H9 (cell line): ENCODE data around the gene CHGA. TPM values are rescaled to one million over a fixed set of nuclear protein-coding genes. Genes with fewer than 3 reads are reported as not detected.

Source experiments
- DNase-seq: peaks from one replicate; pipeline ENCODE4 v3.0.0-alpha.2; 2017
- H2AFZ ChIP-seq: one replicate; pipeline ENCODE4 v1.6.1; 2013; ENCODE audit warnings: mild to moderate bottlenecking, low read length, control low read depth, moderate library complexity
- H2AK5ac ChIP-seq: 2 replicates; pipeline ENCODE4 v1.6.1; 2013; ENCODE audit warnings: low read length, control low read depth, mixed read lengths; ENCODE audit not compliant: insufficient read length
- H2BK120ac ChIP-seq: one replicate; pipeline ENCODE4 v1.6.1; 2013; ENCODE audit warnings: low read depth, mild to moderate bottlenecking, low read length, control low read depth, inconsistent platforms; ENCODE audit not compliant: poor library complexity, severe bottlenecking
- H2BK12ac ChIP-seq: 2 replicates; pipeline ENCODE4 v1.6.1; 2013; ENCODE audit warnings: low read length, control low read depth, mixed read lengths, low read depth; ENCODE audit not compliant: insufficient read length
- H2BK15ac ChIP-seq: 2 replicates; pipeline ENCODE4 v1.6.1; 2013; ENCODE audit warnings: low read depth, low read length, control low read depth
- H2BK20ac ChIP-seq: one replicate; pipeline ENCODE4 v1.6.1; 2013; ENCODE audit warnings: low read depth, mild to moderate bottlenecking, low read length, control low read depth, inconsistent platforms; ENCODE audit not compliant: poor library complexity, severe bottlenecking
- H2BK5ac ChIP-seq: 2 replicates; pipeline ENCODE4 v1.6.1; 2013; ENCODE audit warnings: low read length, control low read depth, mixed read lengths; ENCODE audit not compliant: insufficient read length
- H3K14ac ChIP-seq: 2 replicates; pipeline ENCODE4 v1.6.1; 2013; ENCODE audit warnings: low read length, control low read depth; ENCODE audit not compliant: insufficient read depth
- H3K18ac ChIP-seq: 2 replicates; pipeline ENCODE4 v1.6.1; 2013; ENCODE audit warnings: low read depth, mild to moderate bottlenecking, mixed read lengths, low read length, control low read depth; ENCODE audit not compliant: insufficient read length
- H3K23ac ChIP-seq: 2 replicates; pipeline ENCODE4 v1.6.1; 2013; ENCODE audit warnings: low read length, control low read depth, mixed read lengths, low read depth; ENCODE audit not compliant: insufficient read length
- H3K23me2 ChIP-seq: 2 replicates; pipeline ENCODE4 v1.6.1; 2013; ENCODE audit warnings: low read depth, mild to moderate bottlenecking, mixed read lengths, low read length, control low read depth; ENCODE audit not compliant: insufficient read length, poor library complexity, severe bottlenecking
- H3K27ac ChIP-seq: 2 replicates; pipeline ENCODE4 v1.5.1; 2013; ENCODE audit warnings: low read length, control low read depth, mixed read lengths, low read depth; ENCODE audit not compliant: insufficient read length
- H3K27me3 ChIP-seq: 2 replicates; pipeline ENCODE4 v1.6.1; 2013; ENCODE audit warnings: low read length, control low read depth, inconsistent platforms; ENCODE audit not compliant: insufficient read depth
- H3K4ac ChIP-seq: 2 replicates; pipeline ENCODE4 v1.6.1; 2013; ENCODE audit warnings: low read depth, mild to moderate bottlenecking, control low read depth, inconsistent platforms, low read length, moderate library complexity
- H3K4me1 ChIP-seq: 2 replicates; pipeline ENCODE4 v1.6.1; 2013; ENCODE audit warnings: low read length, control low read depth, inconsistent platforms; ENCODE audit not compliant: insufficient read depth
- H3K4me2 ChIP-seq: 2 replicates; pipeline ENCODE4 v1.6.1; 2013; ENCODE audit warnings: low read length, control low read depth, mixed read lengths; ENCODE audit not compliant: insufficient read length, insufficient read depth
- H3K56ac ChIP-seq: 2 replicates; pipeline ENCODE4 v1.6.1; 2013; ENCODE audit warnings: low read depth, mild to moderate bottlenecking, mixed read lengths, low read length, control low read depth; ENCODE audit not compliant: insufficient read length
- H3K79me1 ChIP-seq: 2 replicates; pipeline ENCODE4 v1.6.1; 2013; ENCODE audit warnings: low read depth, mild to moderate bottlenecking, moderate library complexity, low read length, control low read depth, inconsistent platforms; ENCODE audit not compliant: insufficient read depth, poor library complexity, severe bottlenecking
- H3K79me2 ChIP-seq: 2 replicates; pipeline ENCODE4 v1.6.1; 2013; ENCODE audit warnings: low read length, control low read depth, inconsistent platforms; ENCODE audit not compliant: insufficient read depth
- H3K9ac ChIP-seq: 2 replicates; pipeline ENCODE4 v1.6.1; 2013; ENCODE audit warnings: low read length, control low read depth, mixed read lengths; ENCODE audit not compliant: insufficient read length; ENCODE audit errors: extremely low read depth
- H3K9me3 ChIP-seq: one replicate; pipeline ENCODE4 v1.6.1; 2013; ENCODE audit warnings: low read depth, low read length, inconsistent platforms; ENCODE audit not compliant: control insufficient read depth
- H3T11ph ChIP-seq: one replicate; pipeline ENCODE4 v1.6.1; 2013; ENCODE audit warnings: mild to moderate bottlenecking, low read length, control low read depth, inconsistent platforms
- H4K20me1 ChIP-seq: one replicate; pipeline ENCODE4 v1.6.1; 2013; ENCODE audit not compliant: control insufficient read depth, insufficient read length, insufficient read depth
- H4K5ac ChIP-seq: 2 replicates; pipeline ENCODE4 v1.6.1; 2013; ENCODE audit warnings: low read depth, mild to moderate bottlenecking, mixed read lengths, low read length, control low read depth; ENCODE audit not compliant: insufficient read length
- H4K8ac ChIP-seq: replicated peaks from 2 replicates; pipeline ENCODE4 v1.6.1; 2013; ENCODE audit warnings: low read length, control low read depth, mixed read lengths, low read depth; ENCODE audit not compliant: insufficient read length
- H4K91ac ChIP-seq: 2 replicates; pipeline ENCODE4 v1.6.1; 2013; ENCODE audit warnings: low read depth, mild to moderate bottlenecking, moderate library complexity, mixed read lengths, low read length, control low read depth; ENCODE audit not compliant: insufficient read length
- H3K27ac Mint-ChIP-seq, 3 experiments: 2 replicates in 2 of 3; 3 replicates in 1 of 3; pipeline ENCODE4 v1.8.0; 2020 to 2021; ENCODE audit warnings: mixed read lengths in 3 of 3, mild to moderate bottlenecking in 1 of 3, moderate library complexity in 1 of 3
- H3K27me3 Mint-ChIP-seq: 2 replicates; pipeline ENCODE4 v1.8.0; 2021; ENCODE audit warnings: low read depth, mild to moderate bottlenecking, moderate library complexity, mixed read lengths
- H3K36me3 Mint-ChIP-seq, 3 experiments: 2 replicates in 2 of 3; 3 replicates in 1 of 3; pipeline ENCODE4 v1.8.0; 2020 to 2021; ENCODE audit warnings: low read depth in 3 of 3, mixed read lengths in 3 of 3; ENCODE audit not compliant: insufficient read depth in 1 of 3
- H3K4me1 Mint-ChIP-seq, 2 experiments: 2 replicates each; pipeline ENCODE4 v1.8.0; 2020; ENCODE audit warnings: mixed read lengths in 2 of 2
- H3K4me3 Mint-ChIP-seq, 2 experiments: 2 replicates in 1 of 2; 3 replicates in 1 of 2; pipeline ENCODE4 v1.8.0; 2020 to 2021; ENCODE audit warnings: mild to moderate bottlenecking in 2 of 2, mixed read lengths in 2 of 2, moderate library complexity in 1 of 2
- H3K9me3 Mint-ChIP-seq, 2 experiments: 2 replicates in 1 of 2; 3 replicates in 1 of 2; pipeline ENCODE4 v1.8.0; 2020; ENCODE audit warnings: mild to moderate bottlenecking in 2 of 2, mixed read lengths in 2 of 2, moderate library complexity in 1 of 2
- CTCF ChIP-seq: fragments of 200-600 bp; sonication (generic); conservative IDR thresholded peaks from 3 replicates; pipeline ENCODE4 v1.8.0; 2021; ENCODE audit warnings: antibody characterized with exemption, mild to moderate bottlenecking
- WGBS: extraction: QIAGEN DNeasy Blood & Tissue Kit; methylation state at CpG from one replicate; pipeline ENCODE4 v1.1.7; 2013; ENCODE audit warnings: missing lambda C conversion rate, low lambda C conversion rate, mixed read lengths; ENCODE audit not compliant: insufficient read length; ENCODE audit errors: extremely low coverage; 5-methylcytosine and 5-hydroxymethylcytosine counted together
- total RNA-seq: library from RNA; stranded (reverse); gene quantifications from 2 replicates; pipeline ENCODE4 v1.2.1, GENCODE V29; 2021

The CHGA gene
- total RNA-seq, 1 experiment from 2014 or later = 6.7 TPM

- WGBS = no CpG with 5 or more reads among the region's 17 CpGs
Measured at GRCh38 chr14:92943855-92944570, 21.1 kb downstream of the CHGA start.

More at GRCh38 chr14:92943855-92944570, 21.1 kb downstream of the CHGA start:
- Histone ChIP-seq H2AFZ (no peak overlapping the region), H3K4me2 (no peak overlapping the region), H4K8ac (no peak overlapping the region), H4K20me1 (no peaks in the 10 kb centered on the region), H3K23me2 (no peaks in the 10 kb centered on the region), H3K23ac (no peak overlapping the region), H3K9me3 (no peaks in the 10 kb centered on the region), H3K14ac (no peak overlapping the region), H3K27ac (no peak overlapping the region), H4K5ac (no peak overlapping the region), H3K56ac (no peak overlapping the region), H3K9ac (no peak overlapping the region), H2BK120ac (no peak overlapping the region), H3K18ac (no peak overlapping the region), H2BK20ac (no peak overlapping the region), H2AK5ac (no peak overlapping the region), H3K4me1 (no peaks in the 10 kb centered on the region), H3K79me1 (no peaks in the 10 kb centered on the region), H3K4ac (no peak overlapping the region), H3K27me3 (no peaks in the 10 kb centered on the region), H4K91ac (no peak overlapping the region), H3T11ph (no peak overlapping the region), H2BK5ac (no peak overlapping the region), H2BK12ac (no peak overlapping the region), H3K79me2 (no peaks in the 10 kb centered on the region), H2BK15ac (no peak overlapping the region)
- Mint-ChIP-seq H3K27me3 (peaks cover 3% of the 10 kb centered on the region; the same call in 1 of the 2 replicates), H3K36me3 (peaks cover 19 to 32% (median 20%) of the 10 kb centered on the region in 3 experiments), H3K27ac (peak overlapping the region; percentile 13 to 81 (median 27); a peak in 5 of 7 replicates), H3K9me3 (no peaks in the 10 kb centered on the region), H3K4me1 (no peaks in the 10 kb centered on the region), H3K4me3 (no peak overlapping the region)
- TF ChIP-seq CTCF = no peak
- no peak for DNase-seq
